Measurements from ENCODE around the gene NPAS3.
A peak's percentile ranks its signal among the peaks of the same experiment; 100 is the strongest.

NPAS3 gene

GRCh38 chr14:33433396-33433795 lies 494.7 kb downstream of the NPAS3 start:
- Histone ChIP-seq H3K27me3 (ENCODE audit: control insufficient read depth in 1 of 2, insufficient read depth in 2 of 2, low read length in 2 of 2) (no peaks in the 10 kb centered on the region), H3K36me3 (ENCODE audit: control insufficient read depth in 2 of 2, insufficient read depth in 2 of 2, low read length in 2 of 2) (no peaks in the 10 kb centered on the region), H3K27ac (ENCODE audit: low read length) (no peak overlapping the region)

GRCh38 chr14:33435911-33436689 lies 497.4 kb downstream of the NPAS3 start:
- no peak overlapping the region for H3K27ac ChIP-seq (ENCODE audit: low read length)
- H3K9me3 ChIP-seq (ENCODE audit: control insufficient read depth in 2 of 2, low read length in 2 of 2), result no peaks in the 10 kb centered on the region
- no peaks in the 10 kb centered on the region for H3K27me3 ChIP-seq (ENCODE audit: control insufficient read depth in 1 of 2, insufficient read depth in 2 of 2, low read length in 2 of 2)
- no peaks in the 10 kb centered on the region for H3K4me1 ChIP-seq (ENCODE audit: control insufficient read depth, insufficient read depth, low read length)
- H3K4me3 ChIP-seq (ENCODE audit: low read length in 2 of 2), result no peak overlapping the region
- no peaks in the 10 kb centered on the region for H3K36me3 ChIP-seq (ENCODE audit: control insufficient read depth in 2 of 2, insufficient read depth in 2 of 2, low read length in 2 of 2)
- H3K9ac ChIP-seq (ENCODE audit: low read length in 2 of 2), result no peak overlapping the region

More at GRCh38 chr14:33433396-33433795, 494.7 kb downstream of the NPAS3 start:
- Histone ChIP-seq H3K9ac (ENCODE audit: low read length in 2 of 2) (no peak overlapping the region), H3K4me1 (ENCODE audit: control insufficient read depth, insufficient read depth, low read length) (no peaks in the 10 kb centered on the region), H3K4me3 (ENCODE audit: low read length in 2 of 2) (no peak overlapping the region), H3K9me3 (ENCODE audit: control insufficient read depth in 2 of 2, low read length in 2 of 2) (no peaks in the 10 kb centered on the region)

- no peak overlapping the region for H3K9ac ChIP-seq (ENCODE audit: low read length in 2 of 2)
- no peaks in the 10 kb centered on the region for H3K9me3 ChIP-seq (ENCODE audit: control insufficient read depth in 2 of 2, low read length in 2 of 2)
- H3K27ac ChIP-seq (ENCODE audit: low read length), result no peak overlapping the region
- H3K4me1 ChIP-seq (ENCODE audit: control insufficient read depth, insufficient read depth, low read length), result no peaks in the 10 kb centered on the region
- H3K27me3 ChIP-seq (ENCODE audit: control insufficient read depth in 1 of 2, insufficient read depth in 2 of 2, low read length in 2 of 2), result no peaks in the 10 kb centered on the region
- H3K4me3 ChIP-seq (ENCODE audit: low read length in 2 of 2), result no peak overlapping the region
- H3K36me3 ChIP-seq (ENCODE audit: control insufficient read depth in 2 of 2, insufficient read depth in 2 of 2, low read length in 2 of 2), result no peaks in the 10 kb centered on the region
Observed at GRCh38 chr14:33441633-33442032, 503.0 kb downstream of the NPAS3 start.

- no peaks in the 10 kb centered on the region for H3K27me3 ChIP-seq (ENCODE audit: control insufficient read depth in 1 of 2, insufficient read depth in 2 of 2, low read length in 2 of 2)
- no peaks in the 10 kb centered on the region for H3K9me3 ChIP-seq (ENCODE audit: control insufficient read depth in 2 of 2, low read length in 2 of 2)
- H3K4me1 ChIP-seq (ENCODE audit: control insufficient read depth, insufficient read depth, low read length), result peaks cover 8% of the 10 kb centered on the region
- H3K27ac ChIP-seq (ENCODE audit: low read length), result no peak overlapping the region
- no peak overlapping the region for H3K9ac ChIP-seq (ENCODE audit: low read length in 2 of 2)
- H3K36me3 ChIP-seq (ENCODE audit: control insufficient read depth in 2 of 2, insufficient read depth in 2 of 2, low read length in 2 of 2), result no peaks in the 10 kb centered on the region
- no peak overlapping the region for H3K4me3 ChIP-seq (ENCODE audit: low read length in 2 of 2)
Observed at GRCh38 chr14:33444136-33444535, 505.5 kb downstream of the NPAS3 start.

- peaks cover 29% of the 10 kb centered on the region for H3K4me1 ChIP-seq (ENCODE audit: control insufficient read depth, insufficient read depth, low read length)
- H3K27me3 ChIP-seq (ENCODE audit: control insufficient read depth in 1 of 2, insufficient read depth in 2 of 2, low read length in 2 of 2), result no peaks in the 10 kb centered on the region
- H3K9me3 ChIP-seq (ENCODE audit: control insufficient read depth in 2 of 2, low read length in 2 of 2), result no peaks in the 10 kb centered on the region
- H3K36me3 ChIP-seq (ENCODE audit: control insufficient read depth in 2 of 2, insufficient read depth in 2 of 2, low read length in 2 of 2), result no peaks in the 10 kb centered on the region
- H3K4me3 ChIP-seq (ENCODE audit: low read length in 2 of 2), result no peak overlapping the region
- no peak overlapping the region for H3K9ac ChIP-seq (ENCODE audit: low read length in 2 of 2)
- H3K27ac ChIP-seq (ENCODE audit: low read length), result no peak overlapping the region
Observed at GRCh38 chr14:33449268-33449667, 510.6 kb downstream of the NPAS3 start.

- Histone ChIP-seq H3K9me3 (ENCODE audit: control insufficient read depth in 2 of 2, low read length in 2 of 2) (no peaks in the 10 kb centered on the region), H3K9ac (ENCODE audit: low read length in 2 of 2) (no peak overlapping the region), H3K4me3 (ENCODE audit: low read length in 2 of 2) (no peak overlapping the region), H3K4me1 (ENCODE audit: control insufficient read depth, insufficient read depth, low read length) (peaks cover 34% of the 10 kb centered on the region), H3K36me3 (ENCODE audit: control insufficient read depth in 2 of 2, insufficient read depth in 2 of 2, low read length in 2 of 2) (no peaks in the 10 kb centered on the region), H3K27ac (ENCODE audit: low read length) (no peak overlapping the region), H3K27me3 (ENCODE audit: control insufficient read depth in 1 of 2, insufficient read depth in 2 of 2, low read length in 2 of 2) (no peaks in the 10 kb centered on the region)
Observed at GRCh38 chr14:33449703-33450395, 511.2 kb downstream of the NPAS3 start.

- H3K9me3 ChIP-seq (ENCODE audit: control insufficient read depth in 2 of 2, low read length in 2 of 2), result no peaks in the 10 kb centered on the region
- no peak overlapping the region for H3K4me3 ChIP-seq (ENCODE audit: low read length in 2 of 2)
- peaks cover 35% of the 10 kb centered on the region for H3K4me1 ChIP-seq (ENCODE audit: control insufficient read depth, insufficient read depth, low read length)
Observed at GRCh38 chr14:33450416-33450815, 511.7 kb downstream of the NPAS3 start.

GRCh38 chr14:33451211-33451610 lies 512.5 kb downstream of the NPAS3 start:
- H3K9me3 ChIP-seq (ENCODE audit: control insufficient read depth in 2 of 2, low read length in 2 of 2), result no peaks in the 10 kb centered on the region
- no peak overlapping the region for H3K4me3 ChIP-seq (ENCODE audit: low read length in 2 of 2)
- no peaks in the 10 kb centered on the region for H3K27me3 ChIP-seq (ENCODE audit: control insufficient read depth in 1 of 2, insufficient read depth in 2 of 2, low read length in 2 of 2)
- peak overlapping the region; percentile 18 for H3K27ac ChIP-seq (ENCODE audit: low read length)
- H3K36me3 ChIP-seq (ENCODE audit: control insufficient read depth in 2 of 2, insufficient read depth in 2 of 2, low read length in 2 of 2), result no peaks in the 10 kb centered on the region
- peaks cover 40% of the 10 kb centered on the region for H3K4me1 ChIP-seq (ENCODE audit: control insufficient read depth, insufficient read depth, low read length)
- H3K9ac ChIP-seq (ENCODE audit: low read length in 2 of 2), result no peak overlapping the region

More at GRCh38 chr14:33450416-33450815, 511.7 kb downstream of the NPAS3 start:
- H3K9ac ChIP-seq (ENCODE audit: low read length in 2 of 2), result no peak overlapping the region
- no peaks in the 10 kb centered on the region for H3K27me3 ChIP-seq (ENCODE audit: control insufficient read depth in 1 of 2, insufficient read depth in 2 of 2, low read length in 2 of 2)
- H3K27ac ChIP-seq (ENCODE audit: low read length), result no peak overlapping the region
- no peaks in the 10 kb centered on the region for H3K36me3 ChIP-seq (ENCODE audit: control insufficient read depth in 2 of 2, insufficient read depth in 2 of 2, low read length in 2 of 2)

GRCh38 chr14:33452995-33453394 lies 514.3 kb downstream of the NPAS3 start:
- Histone ChIP-seq H3K27me3 (ENCODE audit: control insufficient read depth in 1 of 2, insufficient read depth in 2 of 2, low read length in 2 of 2) (no peaks in the 10 kb centered on the region), H3K4me1 (ENCODE audit: control insufficient read depth, insufficient read depth, low read length) (peaks cover 43% of the 10 kb centered on the region), H3K36me3 (ENCODE audit: control insufficient read depth in 2 of 2, insufficient read depth in 2 of 2, low read length in 2 of 2) (no peaks in the 10 kb centered on the region), H3K9ac (ENCODE audit: low read length in 2 of 2) (no peak overlapping the region), H3K27ac (ENCODE audit: low read length) (no peak overlapping the region), H3K9me3 (ENCODE audit: control insufficient read depth in 2 of 2, low read length in 2 of 2) (no peaks in the 10 kb centered on the region), H3K4me3 (ENCODE audit: low read length in 2 of 2) (no peak overlapping the region)

- no peaks in the 10 kb centered on the region for H3K36me3 ChIP-seq (ENCODE audit: control insufficient read depth in 2 of 2, insufficient read depth in 2 of 2, low read length in 2 of 2)
- H3K9me3 ChIP-seq (ENCODE audit: control insufficient read depth in 2 of 2, low read length in 2 of 2), result no peaks in the 10 kb centered on the region
- no peaks in the 10 kb centered on the region for H3K27me3 ChIP-seq (ENCODE audit: control insufficient read depth in 1 of 2, insufficient read depth in 2 of 2, low read length in 2 of 2)
- peak overlapping the region in 1 of 2 donors; percentile 17 for H3K4me3 ChIP-seq (ENCODE audit: low read length in 2 of 2)
- H3K27ac ChIP-seq (ENCODE audit: low read length), result peak overlapping the region; percentile 1
- no peak overlapping the region for H3K9ac ChIP-seq (ENCODE audit: low read length in 2 of 2)
- H3K4me1 ChIP-seq (ENCODE audit: control insufficient read depth, insufficient read depth, low read length), result peaks cover 36% of the 10 kb centered on the region
Observed at GRCh38 chr14:33454022-33454595, 515.4 kb downstream of the NPAS3 start.
